T-helper 9 cell (primary cell): ENCODE results near the gene TRIO.
"Not testable (repeated sequence)": the region's sequence is repeated elsewhere in the genome, so short reads cannot be mapped to it uniquely, and the experiment has no call there.

ENCODE experiments used
- DNase-seq: peaks from one replicate; pipeline ENCODE4 v3.0.0-alpha.2; 2020

TRIO gene

DNA sequence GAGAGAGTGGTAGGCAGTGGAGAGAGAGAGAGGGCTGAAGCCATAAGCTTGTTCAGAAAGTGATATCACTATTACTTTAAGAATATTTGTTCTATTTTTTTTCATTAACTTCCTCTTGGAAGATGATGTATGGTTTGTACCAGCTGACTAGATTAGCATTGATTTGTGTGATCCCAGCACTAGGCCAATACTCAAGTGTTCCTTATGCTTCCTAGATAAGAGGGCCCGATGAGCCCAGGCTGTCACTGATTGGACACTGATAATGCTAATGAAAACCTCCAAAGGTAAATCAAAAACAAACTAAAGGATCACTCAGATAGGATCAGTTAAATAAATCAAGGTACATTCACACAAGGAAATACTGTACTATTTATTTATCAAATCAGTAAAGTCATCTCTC, 385.8 kb downstream of the TRIO start:
- no peak for DNase-seq

DNA sequence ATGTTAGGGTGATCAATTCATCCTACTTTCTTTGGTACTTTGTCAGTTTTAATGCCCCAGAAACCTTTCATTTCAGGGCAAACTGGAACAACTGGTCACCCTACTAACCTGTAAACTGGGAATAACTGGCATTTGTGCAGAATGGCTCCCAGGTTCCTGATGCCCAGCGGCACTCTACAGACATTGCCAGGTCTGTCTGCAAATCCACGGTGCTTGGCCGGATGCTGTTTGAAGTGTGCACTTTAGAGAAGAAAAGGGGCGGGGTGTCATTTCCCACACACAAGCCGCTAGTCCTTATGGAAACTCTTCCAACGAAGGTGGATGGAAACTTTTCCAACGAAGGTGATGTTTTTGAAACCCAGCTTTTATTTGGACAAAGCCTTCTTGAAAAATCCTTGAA, 388.5 kb downstream of the TRIO start:
- DNase-seq = no peak

DNA sequence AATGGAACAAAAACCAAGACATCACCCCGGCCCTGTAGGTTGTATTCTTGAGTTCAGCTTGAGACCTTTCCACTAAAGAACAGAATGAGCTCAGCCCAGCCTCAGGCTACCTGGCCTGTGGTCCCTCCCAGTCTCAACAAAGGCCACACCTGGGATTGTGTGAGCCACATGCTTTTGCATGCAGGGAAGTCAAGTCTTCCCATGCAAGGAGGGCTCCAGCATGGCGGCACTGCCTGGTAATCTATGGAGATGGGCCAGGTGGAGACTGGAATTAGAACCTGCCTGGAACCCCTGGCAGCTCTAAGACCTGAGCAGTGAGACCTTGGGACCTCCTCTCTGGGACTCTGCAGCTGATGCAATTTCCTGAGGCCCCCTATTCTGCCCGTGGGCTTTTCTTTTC, 389.0 kb downstream of the TRIO start:
- DNase-seq = no peak

DNA sequence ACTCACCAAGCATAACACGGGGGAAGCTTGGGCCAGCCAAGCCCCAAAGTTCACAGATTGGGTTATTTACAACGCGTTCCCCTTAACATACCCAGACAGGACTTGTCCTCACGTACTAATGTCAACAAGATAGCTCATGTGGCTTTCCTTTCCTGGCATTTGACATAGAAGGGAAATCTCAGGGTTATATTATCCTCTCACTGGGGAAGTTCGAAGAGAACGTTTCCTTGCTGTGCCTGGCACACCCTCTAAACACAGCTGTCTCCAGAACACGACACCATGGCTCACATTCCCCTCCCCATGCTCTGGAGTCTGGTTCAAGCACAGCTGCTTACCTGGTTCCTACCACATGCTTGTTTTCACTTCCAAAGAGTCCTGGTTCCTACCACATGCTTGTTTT, 391.6 kb downstream of the TRIO start:
- no peak for DNase-seq

DNA sequence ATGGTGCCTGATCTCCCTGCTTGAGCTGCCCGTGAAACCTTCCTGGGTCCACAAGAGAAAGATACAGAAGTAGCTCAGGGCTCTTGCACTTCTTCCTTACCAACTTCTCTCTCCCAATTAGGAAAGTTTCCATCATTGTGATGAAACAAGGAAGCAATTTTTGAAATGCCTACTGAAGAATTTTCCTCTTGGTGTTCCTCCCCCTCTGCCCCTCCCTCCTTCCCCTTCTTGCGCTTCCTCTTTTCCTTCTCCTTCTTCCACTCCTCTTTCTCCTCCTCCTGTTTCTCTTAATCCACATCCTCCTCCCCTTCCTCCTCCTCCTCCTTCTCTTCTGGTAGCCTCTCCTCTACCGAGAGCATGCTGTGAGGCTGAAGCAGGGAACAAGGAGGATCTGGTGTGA, 402.2 kb downstream of the TRIO start:
- DNase-seq = no peak

DNA sequence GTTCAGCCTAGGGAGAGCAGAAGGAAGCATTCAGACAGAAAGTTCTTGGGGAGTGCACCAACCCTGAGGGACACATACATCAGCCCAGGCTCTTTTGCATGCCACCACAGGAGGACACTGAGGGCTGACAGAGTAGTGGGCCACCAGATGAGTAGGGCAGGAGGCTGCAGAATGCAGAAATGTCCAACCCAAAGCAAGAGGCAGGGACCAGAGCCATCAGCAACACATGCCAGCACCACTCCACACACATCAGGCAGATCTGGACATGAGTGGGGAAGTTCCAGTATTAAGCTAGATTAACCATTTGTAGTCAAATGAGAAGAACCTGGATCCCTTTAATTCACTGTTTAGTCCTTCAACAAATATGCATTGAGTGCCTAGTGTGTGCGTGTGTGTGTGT, 402.7 kb downstream of the TRIO start:
- DNase-seq = no peak

- no peak for DNase-seq
These were observed 404.5 kb downstream of the TRIO start for GRCh38 chr5:14547666-14548065.

DNA sequence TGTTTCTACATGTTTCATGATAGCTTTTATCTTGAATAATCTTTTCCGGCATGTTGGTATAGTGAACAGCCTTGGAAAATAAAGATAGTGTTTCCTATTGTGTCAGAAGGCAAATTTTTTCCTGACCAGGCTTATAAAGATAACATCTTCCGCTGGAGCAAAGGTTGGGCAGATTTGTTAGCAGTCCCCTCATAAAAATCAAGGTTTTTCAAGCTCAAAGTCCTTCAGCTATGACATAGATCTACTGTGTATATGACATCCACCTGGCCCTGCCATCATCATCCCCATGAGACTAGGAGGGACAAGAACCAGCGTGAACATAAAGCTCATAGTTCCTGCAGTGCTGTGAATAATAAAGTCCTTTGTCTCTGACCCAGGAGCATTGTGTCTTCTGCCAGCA, 408.1 kb downstream of the TRIO start:
- no peak for DNase-seq

GRCh38 chr5:14552017-14552416, 408.9 kb downstream of the TRIO start:
- no peak for DNase-seq

DNA sequence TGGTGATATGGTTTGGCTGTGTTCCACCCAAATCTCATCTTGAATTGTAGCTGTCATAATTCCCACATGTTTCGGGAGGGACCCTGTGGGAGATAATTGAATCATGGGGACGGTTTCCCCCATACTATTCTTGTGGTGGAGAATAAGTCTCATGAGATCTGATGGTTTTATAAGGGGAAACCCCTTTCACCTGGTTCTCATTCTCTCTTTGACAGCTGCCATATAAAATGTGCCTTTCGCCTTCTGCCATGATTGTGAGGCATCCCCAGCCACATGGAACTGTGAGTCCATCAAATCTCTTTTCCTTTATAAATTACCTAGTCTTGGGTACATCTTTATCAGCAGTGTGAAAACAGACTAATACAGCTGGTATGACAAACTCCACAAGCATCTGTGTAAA, 411.1 kb downstream of the TRIO start:
- not testable (repeated sequence) for DNase-seq

DNA sequence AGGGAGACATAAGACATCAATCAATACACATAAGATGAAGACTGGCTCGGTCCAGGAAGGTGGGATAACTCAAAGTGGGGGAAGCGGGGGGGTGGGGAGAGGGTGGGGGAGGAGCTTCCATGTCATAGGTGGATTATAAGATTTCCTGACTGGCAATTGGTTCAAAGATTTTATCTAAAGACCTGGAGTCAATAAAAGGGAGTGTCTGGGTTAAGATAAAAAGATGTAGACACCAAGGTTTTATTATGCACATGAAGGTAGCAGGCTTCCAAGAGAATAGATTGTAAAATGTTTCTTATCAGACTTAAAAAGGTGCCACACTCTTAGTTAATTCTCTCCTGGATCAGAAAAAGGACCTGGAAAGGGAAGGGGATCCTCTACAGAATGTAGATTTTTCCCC, 412.9 kb downstream of the TRIO start:
- DNase-seq = no peak

- DNase-seq = no peak
These were observed 414.1 kb downstream of the TRIO start for GRCh38 chr5:14557203-14557770.

- DNase-seq = no peak
These were observed 414.8 kb downstream of the TRIO start for GRCh38 chr5:14557791-14558415.
